GM12878 (cell line): ENCODE results near the gene SBF2.
A peak's percentile ranks its signal among the peaks of the same experiment; 100 is the strongest.

Experiments used
- CREB1 ChIP-seq: IDR thresholded peaks from 2 replicates; pipeline ENCODE4 v1.6.1; 2012; ENCODE audit warnings: low read depth, mild to moderate bottlenecking, inconsistent platforms
- CTCF ChIP-seq, 3 experiments: IDR thresholded peaks in 2 of 3; conservative IDR thresholded peaks in 1 of 3; 2 replicates each; pipeline ENCODE4 v1.5.1; 2011; ENCODE audit warnings: low read depth in 3 of 3, low read length in 3 of 3, mild to moderate bottlenecking in 3 of 3, control low read depth in 2 of 3, moderate library complexity in 2 of 3, inconsistent platforms in 1 of 3, mixed read lengths in 1 of 3; ENCODE audit not compliant: control insufficient read depth in 2 of 3, insufficient read depth in 1 of 3; ENCODE audit errors: extremely low read depth in 1 of 3
- GABPA ChIP-seq: IDR thresholded peaks from 2 replicates; pipeline ENCODE4 v1.6.1; 2014; ENCODE audit warnings: antibody characterized with exemption, low read depth, mild to moderate bottlenecking, inconsistent platforms
- JUND ChIP-seq: IDR thresholded peaks from 2 replicates; pipeline ENCODE4 v1.6.1; 2012; ENCODE audit warnings: low read depth, mild to moderate bottlenecking, low read length, improper control_type of control experiment, moderate library complexity
- MAX ChIP-seq: IDR thresholded peaks from 2 replicates; pipeline ENCODE4 v1.6.1; 2012; ENCODE audit warnings: low read depth, low read length, improper control_type of control experiment
- MEF2B ChIP-seq: fragments of 450-650 bp; IDR thresholded peaks from 2 replicates; pipeline ENCODE4 v1.6.1; 2018; ENCODE audit warnings: mild to moderate bottlenecking, moderate library complexity; ENCODE audit not compliant: partially characterized antibody, poor library complexity, severe bottlenecking
- MLLT1 ChIP-seq: fragments of 450-650 bp; IDR thresholded peaks from 2 replicates; pipeline ENCODE4 v1.6.1; 2016; ENCODE audit warnings: mild to moderate bottlenecking
- NBN ChIP-seq: fragments of 450-650 bp; IDR thresholded peaks from 2 replicates; pipeline ENCODE4 v1.6.1; 2016
- PAX8 ChIP-seq: fragments of 450-650 bp; IDR thresholded peaks from 2 replicates; pipeline ENCODE4 v1.6.1; 2017; ENCODE audit warnings: mild to moderate bottlenecking, moderate library complexity
- POLR2A ChIP-seq: IDR thresholded peaks from 2 replicates; pipeline ENCODE4 v1.6.1; 2011; ENCODE audit warnings: low read depth, mild to moderate bottlenecking, low read length
- POLR2AphosphoS5 ChIP-seq: IDR thresholded peaks from 2 replicates; pipeline ENCODE4 v1.6.1; 2011; ENCODE audit warnings: mild to moderate bottlenecking, low read length, inconsistent platforms
- SUZ12 ChIP-seq: fragments of 200-600 bp; sonication (generic); IDR thresholded peaks from one replicate; pipeline ENCODE4 v1.6.1; 2018; ENCODE audit warnings: antibody characterized with exemption, mild to moderate bottlenecking; ENCODE audit not compliant: unreplicated experiment
- TARDBP ChIP-seq: IDR thresholded peaks from 2 replicates; pipeline ENCODE4 v1.6.1; 2016; ENCODE audit warnings: borderline replicate concordance
- ZNF274 ChIP-seq: IDR thresholded peaks from one replicate; pipeline ENCODE4 v1.8.0; 2011; ENCODE audit not compliant: insufficient read length, insufficient read depth

- 0 out of 2 replicates have a peak, but pooled peaks have one; percentile 37 for TF ChIP-seq NBN
- no peak for TF ChIP-seq TARDBP
- no peak for TF ChIP-seq CTCF (IDR thresholded peaks at IDR 0.05 in 2 of 3, conservative IDR thresholded peaks at IDR 0.05 in 1 of 3; ENCODE audit: control insufficient read depth in 2 of 3, extremely low read depth in 1 of 3, insufficient read depth in 1 of 3, low read depth in 3 of 3, low read length in 3 of 3)
- TF ChIP-seq POLR2A: no peak
- TF ChIP-seq PAX8: no peak
- no peak for TF ChIP-seq JUND
- no peak for TF ChIP-seq MAX
- no peak for TF ChIP-seq GABPA
- no peak for TF ChIP-seq ZNF274
- TF ChIP-seq POLR2AphosphoS5: no peak
- TF ChIP-seq MLLT1: no peak
- peak; percentile 74 for TF ChIP-seq MEF2B
- TF ChIP-seq SUZ12: no peak
- no peak for TF ChIP-seq CREB1
Measured at GRCh38 chr11:9962722-9963121, 331.3 kb downstream of the SBF2 start.
